GM12874 (cell line): Measurements from ENCODE around the gene TEX51.

Source experiments
- CTCF ChIP-seq: IDR thresholded peaks from 2 replicates; pipeline ENCODE4 v1.5.1; 2011; ENCODE audit warnings: low read depth, mild to moderate bottlenecking, control low read depth, low read length, moderate library complexity; ENCODE audit not compliant: insufficient read depth

TEX51 gene

GRCh38 chr2:126933711-126934091 is 35.0 kb downstream of the TEX51 start:
- no peak for TF ChIP-seq CTCF

- TF ChIP-seq CTCF, result no peak
Observed at GRCh38 chr2:126934809-126935208, 36.1 kb downstream of the TEX51 start.

GRCh38 chr2:126935774-126936173 is 37.1 kb downstream of the TEX51 start:
- TF ChIP-seq CTCF, result no peak

GRCh38 chr2:126936219-126936723 is 37.6 kb downstream of the TEX51 start:
- no peak for TF ChIP-seq CTCF

- TF ChIP-seq CTCF, result no peak
Observed at GRCh38 chr2:126940331-126940730, 41.6 kb downstream of the TEX51 start.

GRCh38 chr2:126942427-126943203 is 43.9 kb downstream of the TEX51 start:
- no peak for TF ChIP-seq CTCF

GRCh38 chr2:126943612-126944348 is 45.1 kb downstream of the TEX51 start:
- TF ChIP-seq CTCF, result no peak
